ENCODE data around the gene JUN. TPM values are rescaled to one million over a fixed set of nuclear protein-coding genes. Genes with fewer than 3 reads are reported as not detected.

The JUN gene
- polyA plus RNA-seq = 100 to 1,000 TPM in 1 of 4 donors, 10 to 100 TPM in 3; 47.4 to 394 (median 66.2) TPM
- long read RNA-seq, donor 1 = 0 reads
- long read RNA-seq, donor 2, transcript JUN-201 (1 exons, 3,540 nt) = major isoform, 233 of 233 reads
- long read RNA-seq, donor 2, partial matches to known transcripts = 0 of 233 reads
- long read RNA-seq, donor 2, other reads (novel, unspliced or antisense) = 0 of 233 reads
- long read RNA-seq, donor 3, transcript JUN-201 (1 exons, 3,540 nt) = major isoform, 441 of 441 reads
- long read RNA-seq, donor 3, partial matches to known transcripts = 0 of 441 reads
- long read RNA-seq, donor 3, other reads (novel, unspliced or antisense) = 0 of 441 reads
- long read RNA-seq, donor 4, transcript JUN-201 (1 exons, 3,540 nt) = major isoform, 31 of 31 reads
- long read RNA-seq, donor 4, partial matches to known transcripts = 0 of 31 reads
- long read RNA-seq, donor 4, other reads (novel, unspliced or antisense) = 0 of 31 reads
- long read RNA-seq, donor 5, transcript JUN-201 (1 exons, 3,540 nt) = major isoform, 150 of 150 reads
- long read RNA-seq, donor 5, partial matches to known transcripts = 0 of 150 reads
- long read RNA-seq, donor 5, other reads (novel, unspliced or antisense) = 0 of 150 reads
- long read RNA-seq, donor 6, transcript JUN-201 (1 exons, 3,540 nt) = major isoform, 253 of 253 reads
- long read RNA-seq, donor 6, partial matches to known transcripts = 0 of 253 reads
- long read RNA-seq, donor 6, other reads (novel, unspliced or antisense) = 0 of 253 reads
- long read RNA-seq, donor 7 = 0 reads
- long read RNA-seq, donor 8, transcript JUN-201 (1 exons, 3,540 nt) = major isoform, 53 of 53 reads
- long read RNA-seq, donor 8, partial matches to known transcripts = 0 of 53 reads
- long read RNA-seq, donor 8, other reads (novel, unspliced or antisense) = 0 of 53 reads
- long read RNA-seq, donor 9, transcript JUN-201 (1 exons, 3,540 nt) = major isoform, 140 of 140 reads
- long read RNA-seq, donor 9, partial matches to known transcripts = 0 of 140 reads
- long read RNA-seq, donor 9, other reads (novel, unspliced or antisense) = 0 of 140 reads
- long read RNA-seq, donor 10, transcript JUN-201 (1 exons, 3,540 nt) = major isoform, 346 of 346 reads
- long read RNA-seq, donor 10, partial matches to known transcripts = 0 of 346 reads
- long read RNA-seq, donor 10, other reads (novel, unspliced or antisense) = 0 of 346 reads

DNA sequence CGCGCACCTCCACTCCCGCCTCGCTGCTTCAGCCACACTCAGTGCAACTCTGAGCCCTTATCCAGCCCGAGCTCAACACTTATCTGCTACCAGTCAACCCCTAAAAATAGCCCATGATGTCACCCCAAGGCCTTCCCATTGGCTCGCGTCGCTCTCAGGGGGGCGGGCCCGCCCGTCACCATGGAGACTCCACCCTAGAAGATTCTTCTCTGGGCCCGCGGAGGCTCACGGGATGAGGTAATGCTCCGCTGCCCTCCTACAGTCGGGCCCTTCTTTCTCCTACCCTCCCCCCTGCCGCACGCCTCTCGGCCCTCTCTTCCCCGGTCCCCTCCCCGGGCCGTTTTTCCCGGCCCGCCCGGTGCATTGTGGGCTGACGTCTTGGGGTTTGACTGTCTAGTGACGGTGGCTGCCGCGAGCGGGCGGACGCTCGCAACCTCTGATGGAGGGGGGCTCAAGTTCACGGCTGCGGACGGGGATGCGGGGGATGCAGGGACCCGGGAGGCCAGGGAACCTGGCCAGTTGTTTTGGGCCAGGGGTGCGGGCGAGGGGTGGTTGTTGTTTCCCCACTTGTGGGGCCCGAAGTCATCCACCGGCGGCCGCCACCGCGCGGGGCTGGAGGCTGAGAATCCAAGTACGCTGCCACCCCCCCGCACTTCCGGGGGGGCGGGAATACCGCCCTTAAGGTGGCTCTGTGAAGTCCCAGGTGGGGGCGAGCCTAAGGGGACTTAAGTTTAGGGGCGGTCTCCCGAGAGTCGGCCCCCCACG is at the start of gene JUN:
JUN (minus strand) TSS at position 55 of the 765 bp plus-strand sequence. CDS start 977 bp downstream, outside the sequence.
- H3K4me3 ChIP-seq (ENCODE audit: low read depth in 1 of 3, low read length in 3 of 3) = peak within 1 kb of the TSS; percentile 77 to 97 (median 92)
- peak within 1 kb of the TSS; percentile 99 for H3K27ac ChIP-seq (ENCODE audit: low read depth in 1 of 3, low read length in 2 of 3)
- FAIRE-seq (no peak), DNase-seq (peak; percentile 100)
- H3K36me3 ChIP-seq (ENCODE audit: control insufficient read depth in 3 of 3, insufficient read depth in 2 of 3, low read depth in 1 of 3, low read length in 3 of 3) = peaks cover 0 to 20% (median 0%) of the 10 kb centered on the region in 3 donors
- H3K27me3 ChIP-seq (ENCODE audit: control insufficient read depth in 3 of 3, insufficient read depth in 3 of 3, low read length in 3 of 3) = no peaks in the 10 kb centered on the region
- 0 to 1% (median 0%) methylated on average over 46 to 57 of the region's 57 CpGs for WGBS, 3 donors
- H3K4me1 ChIP-seq (ENCODE audit: control insufficient read depth in 3 of 3, insufficient read depth in 2 of 3, low read depth in 1 of 3, low read length in 2 of 3) = peaks cover 0 to 16% (median 4%) of the 10 kb centered on the region in 3 donors
- H3K9me3 ChIP-seq (ENCODE audit: control insufficient read depth in 2 of 2, insufficient read depth in 1 of 2, low read depth in 1 of 2, low read length in 1 of 2) = peaks cover 0 to 5% of the 10 kb centered on the region in 2 donors

DNA sequence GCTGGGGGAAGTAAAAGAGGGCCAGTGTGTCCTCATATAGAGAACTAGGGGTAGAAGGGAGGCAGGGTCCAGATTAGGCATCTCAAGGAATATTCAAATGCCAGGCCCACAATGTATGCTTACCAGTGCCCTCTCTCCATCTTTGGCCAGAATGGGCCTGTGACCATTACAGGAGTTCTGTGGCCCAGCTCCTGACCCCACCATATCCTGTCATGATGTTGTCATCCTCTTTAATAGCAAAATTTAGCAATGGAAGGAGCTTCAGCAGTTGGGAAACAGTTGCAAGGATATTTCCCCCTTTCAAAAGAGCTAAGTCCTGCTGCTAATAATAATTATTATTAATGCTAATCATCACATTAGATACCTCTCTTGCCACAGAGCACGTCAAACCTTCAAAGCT is 49.3 kb upstream of the JUN start:
- no peaks in the 10 kb centered on the region for H3K27me3 ChIP-seq (ENCODE audit: control insufficient read depth in 3 of 3, insufficient read depth in 3 of 3, low read length in 3 of 3)
- FAIRE-seq (no peak), DNase-seq (no peak)
- WGBS, 3 donors = 98 to 100% (median 100%) methylated on average over 1 of the region's 1 CpG
- H3K27ac ChIP-seq (ENCODE audit: low read depth in 1 of 3, low read length in 2 of 3) = no peak overlapping the region
- H3K4me3 ChIP-seq (ENCODE audit: low read depth in 1 of 3, low read length in 3 of 3) = no peak overlapping the region
- H3K36me3 ChIP-seq (ENCODE audit: control insufficient read depth in 3 of 3, insufficient read depth in 2 of 3, low read depth in 1 of 3, low read length in 3 of 3) = no peaks in the 10 kb centered on the region
- peaks cover 0 to 3% of the 10 kb centered on the region in 2 donors for H3K9me3 ChIP-seq (ENCODE audit: control insufficient read depth in 2 of 2, insufficient read depth in 1 of 2, low read depth in 1 of 2, low read length in 1 of 2)
- no peaks in the 10 kb centered on the region for H3K4me1 ChIP-seq (ENCODE audit: control insufficient read depth in 3 of 3, insufficient read depth in 2 of 3, low read depth in 1 of 3, low read length in 2 of 3)

DNA sequence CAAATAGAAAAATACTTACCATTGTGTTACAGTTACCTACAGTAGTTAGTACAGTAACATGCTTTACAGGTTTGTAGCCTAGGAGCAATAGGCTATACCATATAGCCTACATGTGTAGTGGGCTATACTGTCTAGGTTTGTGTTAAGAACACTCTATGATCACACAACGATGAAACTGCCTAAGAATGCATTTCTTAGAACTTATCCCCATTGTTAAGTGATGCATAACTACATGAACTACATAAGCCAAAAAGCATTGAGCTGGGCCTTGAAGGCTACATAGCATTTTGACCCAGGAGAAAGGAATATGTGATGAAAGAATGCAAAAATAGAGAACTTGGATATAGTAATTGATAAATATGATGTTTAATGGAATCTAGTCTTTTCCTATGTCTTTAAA is 46.4 kb upstream of the JUN start:
- 90 to 96% (median 90%) methylated on average over 1 of the region's 1 CpG for WGBS, 3 donors
- Histone ChIP-seq H3K9me3 (ENCODE audit: control insufficient read depth in 2 of 2, insufficient read depth in 1 of 2, low read depth in 1 of 2, low read length in 1 of 2) (peaks cover 0 to 6% of the 10 kb centered on the region in 2 donors), H3K4me1 (ENCODE audit: control insufficient read depth in 3 of 3, insufficient read depth in 2 of 3, low read depth in 1 of 3, low read length in 2 of 3) (no peaks in the 10 kb centered on the region), H3K27me3 (ENCODE audit: control insufficient read depth in 3 of 3, insufficient read depth in 3 of 3, low read length in 3 of 3) (no peaks in the 10 kb centered on the region), H3K36me3 (ENCODE audit: control insufficient read depth in 3 of 3, insufficient read depth in 2 of 3, low read depth in 1 of 3, low read length in 3 of 3) (no peaks in the 10 kb centered on the region), H3K4me3 (ENCODE audit: low read depth in 1 of 3, low read length in 3 of 3) (no peak overlapping the region), H3K27ac (ENCODE audit: low read depth in 1 of 3, low read length in 2 of 3) (no peak overlapping the region)
- no peak for FAIRE-seq
- DNase-seq = no peak

DNA sequence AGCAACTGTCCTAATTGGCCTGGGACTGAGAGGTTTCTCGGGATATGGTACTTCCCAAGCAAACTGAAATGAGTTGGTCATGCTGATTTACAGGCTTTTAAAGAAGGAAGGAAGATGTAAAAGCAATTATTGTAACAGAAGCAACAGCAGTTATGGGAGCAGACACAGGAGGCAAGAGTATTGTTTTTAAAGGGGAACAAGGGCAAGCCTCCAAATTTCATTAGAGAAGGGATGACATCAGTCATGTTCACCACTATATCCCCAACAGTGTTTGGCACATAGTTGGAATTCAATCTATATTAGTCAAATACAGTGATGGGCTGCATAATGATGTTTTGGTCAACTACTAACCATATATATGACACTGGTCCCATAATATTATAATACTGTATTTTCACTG is 46.0 kb upstream of the JUN start:
- FAIRE-seq = no peak
- no peak for DNase-seq
- peaks cover 0 to 4% (median 3%) of the 10 kb centered on the region in 3 donors for H3K4me1 ChIP-seq (ENCODE audit: control insufficient read depth in 3 of 3, insufficient read depth in 2 of 3, low read depth in 1 of 3, low read length in 2 of 3)
- H3K27me3 ChIP-seq (ENCODE audit: control insufficient read depth in 3 of 3, insufficient read depth in 3 of 3, low read length in 3 of 3) = no peaks in the 10 kb centered on the region
- H3K36me3 ChIP-seq (ENCODE audit: control insufficient read depth in 3 of 3, insufficient read depth in 2 of 3, low read depth in 1 of 3, low read length in 3 of 3) = no peaks in the 10 kb centered on the region
- no peak overlapping the region for H3K27ac ChIP-seq (ENCODE audit: low read depth in 1 of 3, low read length in 2 of 3)
- H3K9me3 ChIP-seq (ENCODE audit: control insufficient read depth in 2 of 2, insufficient read depth in 1 of 2, low read depth in 1 of 2, low read length in 1 of 2) = peaks cover 0 to 6% of the 10 kb centered on the region in 2 donors
- no peak overlapping the region for H3K4me3 ChIP-seq (ENCODE audit: low read depth in 1 of 3, low read length in 3 of 3)
- WGBS, 3 donors = 80 to 92% (median 90%) methylated on average over 1 of the region's 1 CpG

DNA sequence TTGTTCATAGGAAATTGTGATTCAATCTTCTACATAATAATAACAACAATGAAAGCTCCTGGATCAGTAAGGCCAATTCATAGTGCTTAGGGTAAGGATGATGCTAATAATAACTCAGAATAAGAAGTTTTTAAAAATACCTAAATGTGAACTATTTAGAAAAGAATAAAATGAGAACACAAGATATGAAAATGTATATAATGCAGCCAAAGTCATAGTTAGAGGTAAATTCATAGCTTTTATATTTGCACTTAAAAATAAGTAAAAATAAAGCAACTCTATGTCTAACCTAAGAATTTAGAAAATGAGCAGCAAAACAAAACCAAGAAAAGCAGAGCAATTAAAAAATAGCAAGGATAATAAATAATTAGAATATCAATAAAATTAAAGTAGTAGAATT is 43.5 kb upstream of the JUN start:
- FAIRE-seq = no peak
- Histone ChIP-seq H3K9me3 (ENCODE audit: control insufficient read depth in 2 of 2, insufficient read depth in 1 of 2, low read depth in 1 of 2, low read length in 1 of 2) (peaks cover 0 to 6% of the 10 kb centered on the region in 2 donors), H3K4me1 (ENCODE audit: control insufficient read depth in 3 of 3, insufficient read depth in 2 of 3, low read depth in 1 of 3, low read length in 2 of 3) (peaks cover 0 to 7% (median 5%) of the 10 kb centered on the region in 3 donors), H3K27ac (ENCODE audit: low read depth in 1 of 3, low read length in 2 of 3) (no peak overlapping the region), H3K4me3 (ENCODE audit: low read depth in 1 of 3, low read length in 3 of 3) (no peak overlapping the region), H3K36me3 (ENCODE audit: control insufficient read depth in 3 of 3, insufficient read depth in 2 of 3, low read depth in 1 of 3, low read length in 3 of 3) (no peaks in the 10 kb centered on the region), H3K27me3 (ENCODE audit: control insufficient read depth in 3 of 3, insufficient read depth in 3 of 3, low read length in 3 of 3) (no peaks in the 10 kb centered on the region)
- no peak for DNase-seq

DNA sequence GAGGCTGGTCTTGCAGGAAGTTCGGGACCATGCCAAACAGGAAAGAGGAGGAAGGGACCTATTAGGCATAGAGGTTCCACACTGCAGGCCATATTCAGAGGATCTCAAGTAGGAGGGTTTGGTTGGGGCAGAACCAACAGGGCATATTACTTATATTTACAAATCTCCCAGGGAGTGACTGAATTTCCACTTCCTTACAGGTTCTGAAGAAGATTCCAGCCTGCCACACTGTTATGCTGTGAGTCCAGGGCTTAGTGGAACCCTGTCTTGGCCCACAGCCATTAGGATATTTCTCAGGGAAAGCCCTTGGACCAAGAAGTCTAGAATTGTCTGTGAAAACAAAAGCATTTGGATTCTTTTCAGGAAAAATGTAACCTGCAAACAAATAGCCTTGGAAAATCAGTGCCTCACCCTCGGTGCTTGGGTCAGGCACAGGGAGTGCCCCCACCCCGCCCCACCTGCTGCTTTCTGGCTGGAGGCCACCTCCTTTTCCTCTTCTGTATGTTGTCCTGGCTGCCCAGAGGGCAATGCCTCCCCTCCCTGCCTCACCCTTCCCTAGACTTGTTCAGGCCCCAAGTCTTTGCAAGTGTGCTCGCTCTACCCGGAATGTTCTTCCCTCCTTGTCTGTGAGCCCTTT is 41.0 kb upstream of the JUN start:
- H3K9me3 ChIP-seq (ENCODE audit: control insufficient read depth in 2 of 2, insufficient read depth in 1 of 2, low read depth in 1 of 2, low read length in 1 of 2) = peaks cover 0 to 6% of the 10 kb centered on the region in 2 donors
- 25 to 41% (median 32%) methylated on average over 5 of the region's 5 CpGs for WGBS, 3 donors
- DNase-seq (peak; percentile 42 to 83), FAIRE-seq (no peak)
- H3K4me1 ChIP-seq (ENCODE audit: control insufficient read depth in 3 of 3, insufficient read depth in 2 of 3, low read depth in 1 of 3, low read length in 2 of 3) = peaks cover 0 to 9% (median 5%) of the 10 kb centered on the region in 3 donors
- no peaks in the 10 kb centered on the region for H3K27me3 ChIP-seq (ENCODE audit: control insufficient read depth in 3 of 3, insufficient read depth in 3 of 3, low read length in 3 of 3)
- H3K27ac ChIP-seq (ENCODE audit: low read depth in 1 of 3, low read length in 2 of 3) = peak overlapping the region in 1 of 3 donors; percentile 47
- H3K36me3 ChIP-seq (ENCODE audit: control insufficient read depth in 3 of 3, insufficient read depth in 2 of 3, low read depth in 1 of 3, low read length in 3 of 3) = no peaks in the 10 kb centered on the region
- H3K4me3 ChIP-seq (ENCODE audit: low read depth in 1 of 3, low read length in 3 of 3) = no peak overlapping the region

DNA sequence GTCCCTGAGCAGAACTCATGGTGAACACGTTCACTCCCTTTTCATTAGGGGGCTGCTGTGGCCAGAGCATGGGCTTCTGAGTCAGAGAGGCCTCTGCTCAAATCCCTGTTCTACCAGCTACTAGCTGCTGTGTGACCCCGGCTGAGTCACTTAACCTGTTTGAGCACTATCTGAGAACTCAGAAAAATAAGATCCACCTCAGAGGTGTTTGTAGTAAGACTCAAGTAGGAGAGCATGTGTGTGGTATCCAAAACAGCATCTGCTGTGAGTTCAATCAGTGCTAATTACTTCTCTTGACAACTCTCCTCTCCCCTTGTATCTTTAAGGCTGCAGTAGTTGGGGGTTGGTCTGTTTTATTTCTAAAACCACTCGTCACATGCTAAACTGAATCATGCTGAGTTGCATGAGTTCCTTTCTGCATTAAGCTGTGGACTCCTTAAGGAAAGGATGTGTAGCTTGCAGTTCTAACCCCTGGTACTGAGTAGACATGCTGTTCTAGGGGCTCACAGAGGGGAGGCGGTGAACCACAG is 39.7 kb upstream of the JUN start:
- WGBS, 3 donors = 72 to 76% (median 74%) methylated on average over 4 of the region's 4 CpGs
- FAIRE-seq = no peak
- Histone ChIP-seq H3K4me1 (ENCODE audit: control insufficient read depth in 3 of 3, insufficient read depth in 2 of 3, low read depth in 1 of 3, low read length in 2 of 3) (peaks cover 0 to 12% (median 5%) of the 10 kb centered on the region in 3 donors), H3K27me3 (ENCODE audit: control insufficient read depth in 3 of 3, insufficient read depth in 3 of 3, low read length in 3 of 3) (no peaks in the 10 kb centered on the region), H3K4me3 (ENCODE audit: low read depth in 1 of 3, low read length in 3 of 3) (no peak overlapping the region), H3K27ac (ENCODE audit: low read depth in 1 of 3, low read length in 2 of 3) (no peak overlapping the region), H3K36me3 (ENCODE audit: control insufficient read depth in 3 of 3, insufficient read depth in 2 of 3, low read depth in 1 of 3, low read length in 3 of 3) (no peaks in the 10 kb centered on the region), H3K9me3 (ENCODE audit: control insufficient read depth in 2 of 2, insufficient read depth in 1 of 2, low read depth in 1 of 2, low read length in 1 of 2) (peaks cover 0 to 6% of the 10 kb centered on the region in 2 donors)
- DNase-seq = no peak
